Measurements from ENCODE around the gene RICTOR.

The RICTOR gene

GRCh38 chr5:39114155-39114554 lies 40.0 kb upstream of the RICTOR start:
- H4K8ac ChIP-seq (ENCODE audit: low read depth, low read length): no peak overlapping the region
- H3K4me2 ChIP-seq (ENCODE audit: low read length): no peak overlapping the region
- no peak overlapping the region for H3K4ac ChIP-seq (ENCODE audit: low read depth, low read length)
- no peaks in the 10 kb centered on the region for H3K4me1 ChIP-seq (ENCODE audit: control insufficient read depth, low read depth, low read length)
- H3K9ac ChIP-seq (ENCODE audit: low read length): no peak overlapping the region
- H3K79me2 ChIP-seq (ENCODE audit: control insufficient read depth, insufficient read depth, low read length): no peaks in the 10 kb centered on the region
- no peak overlapping the region for H2BK120ac ChIP-seq (ENCODE audit: low read depth, low read length)
- no peak for DNase-seq
- no peak overlapping the region for H2BK5ac ChIP-seq (ENCODE audit: low read length)
- no peak overlapping the region for H2BK15ac ChIP-seq (replicated peaks; ENCODE audit: low read depth)
- no peak overlapping the region for H3K23ac ChIP-seq (ENCODE audit: low read length)
- H3K79me1 ChIP-seq (ENCODE audit: low read length): no peaks in the 10 kb centered on the region
- H3K27me3 ChIP-seq (ENCODE audit: insufficient read depth, low read length, poor library complexity): no peaks in the 10 kb centered on the region
- no peak overlapping the region for H3K18ac ChIP-seq (ENCODE audit: low read length)
- no peak overlapping the region for H4K5ac ChIP-seq (ENCODE audit: low read length)
- no peak overlapping the region for H2AK5ac ChIP-seq (ENCODE audit: low read length)
- no peak overlapping the region for H3K56ac ChIP-seq (ENCODE audit: low read length)
- H3K27ac ChIP-seq (ENCODE audit: low read depth, low read length): no peak overlapping the region
- no peaks in the 10 kb centered on the region for H3K36me3 ChIP-seq (ENCODE audit: control insufficient read depth, insufficient read depth, low read length)
- H3K4me3 ChIP-seq (ENCODE audit: low read length): no peak overlapping the region
- WGBS (ENCODE audit: extremely low coverage, insufficient coverage, low lambda C conversion rate): no CpG with 5 or more reads among the region's 4 CpGs

GRCh38 chr5:39113354-39113953 lies 39.3 kb upstream of the RICTOR start:
- no peak overlapping the region for H3K27ac ChIP-seq (ENCODE audit: low read depth, low read length)
- no peak overlapping the region for H3K56ac ChIP-seq (ENCODE audit: low read length)
- H2AK5ac ChIP-seq (ENCODE audit: low read length): no peak overlapping the region
- H3K4me3 ChIP-seq (ENCODE audit: low read length): no peak overlapping the region
- DNase-seq: no peak
- no peak overlapping the region for H3K23ac ChIP-seq (ENCODE audit: low read length)
- H2BK15ac ChIP-seq (replicated peaks; ENCODE audit: low read depth): no peak overlapping the region
- no peak overlapping the region for H2BK5ac ChIP-seq (ENCODE audit: low read length)
- H3K9ac ChIP-seq (ENCODE audit: low read length): no peak overlapping the region
- no peak overlapping the region for H4K5ac ChIP-seq (ENCODE audit: low read length)
- no peak overlapping the region for H3K4me2 ChIP-seq (ENCODE audit: low read length)
- no peaks in the 10 kb centered on the region for H3K79me2 ChIP-seq (ENCODE audit: control insufficient read depth, insufficient read depth, low read length)
- no peak overlapping the region for H3K18ac ChIP-seq (ENCODE audit: low read length)
- H3K4ac ChIP-seq (ENCODE audit: low read depth, low read length): no peak overlapping the region
- no peaks in the 10 kb centered on the region for H3K36me3 ChIP-seq (ENCODE audit: control insufficient read depth, insufficient read depth, low read length)
- no peaks in the 10 kb centered on the region for H3K4me1 ChIP-seq (ENCODE audit: control insufficient read depth, low read depth, low read length)
- no CpG with 5 or more reads among the region's 4 CpGs for WGBS (ENCODE audit: extremely low coverage, insufficient coverage, low lambda C conversion rate)
- no peaks in the 10 kb centered on the region for H3K79me1 ChIP-seq (ENCODE audit: low read length)
- no peaks in the 10 kb centered on the region for H3K27me3 ChIP-seq (ENCODE audit: insufficient read depth, low read length, poor library complexity)
- H4K8ac ChIP-seq (ENCODE audit: low read depth, low read length): no peak overlapping the region
- no peak overlapping the region for H2BK120ac ChIP-seq (ENCODE audit: low read depth, low read length)

GRCh38 chr5:39109606-39110005 lies 35.4 kb upstream of the RICTOR start:
- no CpG with 5 or more reads among the region's 2 CpGs for WGBS (ENCODE audit: extremely low coverage, insufficient coverage, low lambda C conversion rate)

GRCh38 chr5:39108987-39109386 lies 34.8 kb upstream of the RICTOR start:
- Histone ChIP-seq H3K36me3 (ENCODE audit: control insufficient read depth, insufficient read depth, low read length) (no peaks in the 10 kb centered on the region), H4K8ac (ENCODE audit: low read depth, low read length) (no peak overlapping the region), H3K56ac (ENCODE audit: low read length) (no peak overlapping the region), H3K4me3 (ENCODE audit: low read length) (no peak overlapping the region), H2BK5ac (ENCODE audit: low read length) (no peak overlapping the region), H4K5ac (ENCODE audit: low read length) (no peak overlapping the region), H3K27ac (ENCODE audit: low read depth, low read length) (no peak overlapping the region), H3K79me2 (ENCODE audit: control insufficient read depth, insufficient read depth, low read length) (no peaks in the 10 kb centered on the region), H3K4me2 (ENCODE audit: low read length) (no peak overlapping the region), H3K4me1 (ENCODE audit: control insufficient read depth, low read depth, low read length) (no peaks in the 10 kb centered on the region), H3K4ac (ENCODE audit: low read depth, low read length) (no peak overlapping the region), H3K23ac (ENCODE audit: low read length) (no peak overlapping the region), H3K79me1 (ENCODE audit: low read length) (no peaks in the 10 kb centered on the region), H3K27me3 (ENCODE audit: insufficient read depth, low read length, poor library complexity) (no peaks in the 10 kb centered on the region), H3K18ac (ENCODE audit: low read length) (no peak overlapping the region), H2BK120ac (ENCODE audit: low read depth, low read length) (no peak overlapping the region), H2AK5ac (ENCODE audit: low read length) (no peak overlapping the region), H3K9ac (ENCODE audit: low read length) (no peak overlapping the region), H2BK15ac (replicated peaks; ENCODE audit: low read depth) (no peak overlapping the region)
- WGBS (ENCODE audit: extremely low coverage, insufficient coverage, low lambda C conversion rate): no CpG with 5 or more reads among the region's 3 CpGs
- DNase-seq: no peak

More at GRCh38 chr5:39109606-39110005, 35.4 kb upstream of the RICTOR start:
- H3K4me3 ChIP-seq (ENCODE audit: low read length): no peak overlapping the region
- H3K4ac ChIP-seq (ENCODE audit: low read depth, low read length): no peak overlapping the region
- no peak for DNase-seq
- H2BK5ac ChIP-seq (ENCODE audit: low read length): no peak overlapping the region
- no peak overlapping the region for H3K18ac ChIP-seq (ENCODE audit: low read length)
- H3K4me2 ChIP-seq (ENCODE audit: low read length): no peak overlapping the region
- no peaks in the 10 kb centered on the region for H3K79me1 ChIP-seq (ENCODE audit: low read length)
- no peak overlapping the region for H4K8ac ChIP-seq (ENCODE audit: low read depth, low read length)
- H3K4me1 ChIP-seq (ENCODE audit: control insufficient read depth, low read depth, low read length): no peaks in the 10 kb centered on the region
- H2BK15ac ChIP-seq (replicated peaks; ENCODE audit: low read depth): no peak overlapping the region
- H4K5ac ChIP-seq (ENCODE audit: low read length): no peak overlapping the region
- no peak overlapping the region for H3K27ac ChIP-seq (ENCODE audit: low read depth, low read length)
- no peak overlapping the region for H2BK120ac ChIP-seq (ENCODE audit: low read depth, low read length)
- no peak overlapping the region for H3K23ac ChIP-seq (ENCODE audit: low read length)
- no peaks in the 10 kb centered on the region for H3K79me2 ChIP-seq (ENCODE audit: control insufficient read depth, insufficient read depth, low read length)
- no peak overlapping the region for H2AK5ac ChIP-seq (ENCODE audit: low read length)
- no peaks in the 10 kb centered on the region for H3K36me3 ChIP-seq (ENCODE audit: control insufficient read depth, insufficient read depth, low read length)
- no peak overlapping the region for H3K56ac ChIP-seq (ENCODE audit: low read length)
- no peak overlapping the region for H3K9ac ChIP-seq (ENCODE audit: low read length)
- H3K27me3 ChIP-seq (ENCODE audit: insufficient read depth, low read length, poor library complexity): no peaks in the 10 kb centered on the region

GRCh38 chr5:39107350-39107749 lies 33.2 kb upstream of the RICTOR start:
- Histone ChIP-seq H4K8ac (ENCODE audit: low read depth, low read length) (no peak overlapping the region), H3K27ac (ENCODE audit: low read depth, low read length) (no peak overlapping the region), H3K4me1 (ENCODE audit: control insufficient read depth, low read depth, low read length) (no peaks in the 10 kb centered on the region), H2BK5ac (ENCODE audit: low read length) (no peak overlapping the region), H4K5ac (ENCODE audit: low read length) (no peak overlapping the region), H3K4ac (ENCODE audit: low read depth, low read length) (no peak overlapping the region), H3K4me2 (ENCODE audit: low read length) (no peak overlapping the region), H2BK15ac (replicated peaks; ENCODE audit: low read depth) (no peak overlapping the region), H3K18ac (ENCODE audit: low read length) (no peak overlapping the region), H3K23ac (ENCODE audit: low read length) (no peak overlapping the region), H3K56ac (ENCODE audit: low read length) (no peak overlapping the region), H2AK5ac (ENCODE audit: low read length) (no peak overlapping the region), H3K9ac (ENCODE audit: low read length) (no peak overlapping the region), H2BK120ac (ENCODE audit: low read depth, low read length) (no peak overlapping the region), H3K4me3 (ENCODE audit: low read length) (no peak overlapping the region), H3K27me3 (ENCODE audit: insufficient read depth, low read length, poor library complexity) (no peaks in the 10 kb centered on the region), H3K36me3 (ENCODE audit: control insufficient read depth, insufficient read depth, low read length) (no peaks in the 10 kb centered on the region), H3K79me2 (ENCODE audit: control insufficient read depth, insufficient read depth, low read length) (no peaks in the 10 kb centered on the region), H3K79me1 (ENCODE audit: low read length) (no peaks in the 10 kb centered on the region)
- no peak for DNase-seq

- no peak overlapping the region for H3K23ac ChIP-seq (ENCODE audit: low read length)
- H3K4ac ChIP-seq (ENCODE audit: low read depth, low read length): no peak overlapping the region
- H2AK5ac ChIP-seq (ENCODE audit: low read length): no peak overlapping the region
- H3K36me3 ChIP-seq (ENCODE audit: control insufficient read depth, insufficient read depth, low read length): no peaks in the 10 kb centered on the region
- no peaks in the 10 kb centered on the region for H3K27me3 ChIP-seq (ENCODE audit: insufficient read depth, low read length, poor library complexity)
- H3K27ac ChIP-seq (ENCODE audit: low read depth, low read length): no peak overlapping the region
- no peak overlapping the region for H2BK15ac ChIP-seq (replicated peaks; ENCODE audit: low read depth)
- H3K56ac ChIP-seq (ENCODE audit: low read length): no peak overlapping the region
- H2BK5ac ChIP-seq (ENCODE audit: low read length): no peak overlapping the region
- H3K4me2 ChIP-seq (ENCODE audit: low read length): no peak overlapping the region
- no peak overlapping the region for H4K8ac ChIP-seq (ENCODE audit: low read depth, low read length)
- no CpG with 5 or more reads among the region's 1 CpG for WGBS (ENCODE audit: extremely low coverage, insufficient coverage, low lambda C conversion rate)
- no peak overlapping the region for H3K4me3 ChIP-seq (ENCODE audit: low read length)
- no peak overlapping the region for H3K18ac ChIP-seq (ENCODE audit: low read length)
- no peak overlapping the region for H2BK120ac ChIP-seq (ENCODE audit: low read depth, low read length)
- H3K79me2 ChIP-seq (ENCODE audit: control insufficient read depth, insufficient read depth, low read length): no peaks in the 10 kb centered on the region
- no peaks in the 10 kb centered on the region for H3K4me1 ChIP-seq (ENCODE audit: control insufficient read depth, low read depth, low read length)
- no peaks in the 10 kb centered on the region for H3K79me1 ChIP-seq (ENCODE audit: low read length)
- H4K5ac ChIP-seq (ENCODE audit: low read length): no peak overlapping the region
- no peak overlapping the region for H3K9ac ChIP-seq (ENCODE audit: low read length)
- DNase-seq: no peak
Measured at GRCh38 chr5:39106322-39106721, 32.1 kb upstream of the RICTOR start.

Measured in mesendoderm (in vitro differentiated cells).